OCI-M2 (cell line): ENCODE measurements around the gene SUPT3H.

Source experiments
- DNase-seq: peaks from one replicate; lab custom pipeline; 2025; ENCODE audit not compliant: unreplicated experiment; lab: John Stamatoyannopoulos, UW

The SUPT3H gene

DNA sequence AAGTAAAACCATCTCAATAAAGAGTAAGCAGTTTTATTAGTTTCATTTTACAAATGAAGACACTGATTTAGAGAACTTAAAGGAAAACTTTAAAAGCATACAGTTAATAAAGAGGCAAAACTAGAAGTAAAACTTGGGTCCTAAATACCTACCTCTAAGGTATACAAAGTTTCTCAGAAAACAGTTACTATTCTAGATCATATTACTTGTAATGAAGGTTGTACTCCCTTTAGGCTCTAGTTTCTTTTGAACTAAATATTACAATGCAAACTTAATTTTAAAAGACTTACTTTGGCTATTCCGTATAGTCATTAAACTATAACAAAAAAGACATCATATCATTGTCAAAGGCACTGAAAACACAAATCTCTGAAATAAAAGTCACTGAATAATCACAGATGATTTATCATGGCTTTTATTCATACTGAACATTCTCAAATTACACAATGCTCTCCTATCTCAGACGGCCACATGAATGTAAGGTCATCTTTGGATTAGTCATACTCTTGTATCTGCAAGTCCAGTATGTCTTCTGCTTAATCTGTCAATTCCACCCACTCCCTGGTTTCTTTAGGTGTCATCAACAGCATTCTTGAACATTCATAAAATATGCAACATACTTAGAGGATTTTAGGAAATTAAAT is 411.2 kb downstream of the SUPT3H start:
- DNase-seq: peak; percentile 11

DNA sequence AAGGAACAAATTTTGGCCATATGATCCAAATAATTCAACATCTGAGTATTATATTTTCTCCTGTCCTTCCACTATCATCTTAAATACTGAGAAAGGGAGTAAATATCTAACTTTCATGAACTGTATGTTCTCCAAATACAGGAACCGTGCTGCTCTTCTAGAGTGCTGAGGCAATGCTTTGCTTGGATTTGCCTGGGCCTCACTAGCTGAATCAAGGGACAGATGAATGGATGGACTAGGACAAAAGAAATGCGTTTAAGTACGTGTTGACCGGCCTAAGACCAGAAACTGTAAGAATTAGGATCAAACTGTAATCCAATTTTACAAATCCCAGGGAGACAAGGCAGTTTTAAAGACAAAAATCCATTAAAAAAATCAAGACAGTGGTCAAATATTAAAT is 412.0 kb downstream of the SUPT3H start:
- no peak for DNase-seq

DNA sequence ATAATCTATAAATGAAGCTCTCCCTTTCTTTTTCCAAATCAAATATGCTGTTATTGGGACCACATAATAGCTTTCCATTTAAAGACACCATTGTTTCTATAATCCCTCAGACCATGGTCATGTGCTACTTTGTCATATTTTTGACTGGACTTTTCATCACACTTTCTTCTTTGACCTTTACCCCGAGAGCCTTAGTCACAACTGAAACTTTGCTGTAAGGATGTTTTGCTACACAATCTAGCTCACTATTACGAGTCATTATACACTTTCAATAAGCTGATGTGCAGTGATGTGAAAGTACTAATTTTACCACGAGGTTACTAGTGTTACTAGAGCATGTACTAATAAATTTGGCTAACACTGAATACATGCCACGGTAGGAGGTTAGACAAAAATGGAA is 416.8 kb downstream of the SUPT3H start:
- no peak for DNase-seq

DNA sequence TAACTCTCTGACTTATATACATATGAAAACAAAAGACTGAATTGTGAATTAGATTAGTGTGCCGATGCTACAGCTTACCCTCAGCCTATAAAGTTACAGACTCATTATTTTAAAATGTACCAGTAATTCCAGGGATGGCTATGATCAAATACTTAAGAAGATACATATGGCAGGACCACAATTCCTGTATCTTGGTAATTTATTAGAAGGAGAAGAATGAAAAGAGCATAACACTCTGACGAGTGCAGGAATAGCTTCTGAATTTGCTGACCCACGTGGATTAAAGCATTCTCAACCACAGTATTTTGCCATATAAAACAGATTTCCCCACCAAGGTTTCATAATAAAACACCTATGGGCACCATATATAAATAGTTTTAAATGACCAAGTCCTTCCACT is 418.1 kb downstream of the SUPT3H start:
- DNase-seq: no peak

DNA sequence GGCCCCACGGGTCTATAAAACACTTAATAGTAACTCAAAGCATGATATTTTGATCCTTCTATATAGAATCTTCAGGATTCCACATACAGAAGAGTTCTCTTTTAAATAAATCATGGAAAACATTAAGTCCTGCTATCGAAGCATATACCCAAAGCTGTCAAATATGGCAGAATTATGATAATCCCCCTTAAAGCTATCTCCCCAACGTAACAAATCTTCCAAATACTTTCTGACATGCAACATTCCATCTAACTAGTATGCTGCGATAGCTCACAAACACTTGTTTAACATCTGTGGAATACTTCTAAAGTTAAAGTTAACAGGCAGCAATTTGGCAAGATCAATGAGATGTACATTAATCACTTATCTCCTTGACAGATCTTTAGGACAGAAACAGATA is 420.6 kb downstream of the SUPT3H start:
- DNase-seq: no peak

DNA sequence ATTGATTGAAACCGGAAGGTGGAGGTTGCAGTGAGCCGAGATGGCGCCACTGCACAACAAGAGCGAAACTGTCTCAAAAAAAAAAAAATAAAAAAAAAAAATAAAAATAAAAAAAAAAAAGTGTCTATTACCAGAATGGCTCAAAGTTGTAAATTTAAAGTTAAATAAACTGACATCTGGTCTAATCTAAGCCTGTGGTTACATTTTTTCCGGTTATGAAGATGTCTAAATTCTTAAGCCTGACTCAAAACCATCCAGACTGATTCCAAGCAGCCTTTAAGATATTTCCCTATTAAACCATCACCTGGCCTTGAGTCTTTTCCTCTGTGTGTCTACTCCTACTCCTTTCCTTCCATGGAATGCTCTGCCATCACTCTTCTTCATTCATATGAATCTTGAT is 421.3 kb downstream of the SUPT3H start:
- no peak for DNase-seq

DNA sequence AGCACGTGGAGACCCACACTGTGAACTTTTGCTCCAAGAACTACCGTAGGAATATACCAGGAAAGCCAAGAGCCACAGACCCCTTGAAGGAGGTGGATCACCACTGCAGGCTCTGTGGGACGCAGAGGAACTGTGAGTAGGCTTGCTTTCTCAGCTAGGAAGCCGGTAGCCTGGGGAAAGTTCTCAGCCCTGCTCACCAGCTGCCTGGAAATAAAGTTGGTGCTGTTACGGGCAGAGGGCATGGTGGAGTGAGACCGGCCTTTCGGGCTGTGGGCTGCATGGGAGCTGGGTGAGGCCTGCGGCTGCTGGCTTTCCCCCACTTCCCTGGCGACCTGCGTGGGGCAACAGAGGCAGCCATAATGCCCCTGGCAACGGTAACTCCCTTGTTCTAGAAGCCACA is 422.6 kb downstream of the SUPT3H start:
- DNase-seq: no peak

DNA sequence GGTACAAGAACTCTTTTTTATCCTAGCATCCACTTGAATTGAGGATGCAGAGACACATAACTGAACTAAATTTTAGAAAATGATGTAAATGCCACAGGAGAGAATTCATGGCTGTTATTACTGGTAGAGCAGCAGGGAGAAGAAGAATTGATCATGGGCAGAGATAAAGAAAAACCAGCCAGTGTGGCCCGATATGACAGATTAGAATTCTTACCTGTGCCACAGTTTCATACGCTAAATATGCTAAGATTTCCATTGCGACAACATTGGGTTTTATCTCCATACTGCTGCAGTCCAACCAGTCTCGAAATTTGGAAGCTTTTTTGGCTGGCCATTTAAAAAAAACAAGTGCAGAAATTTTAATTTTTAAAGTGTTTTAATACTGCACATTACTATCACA is 423.5 kb downstream of the SUPT3H start:
- DNase-seq: no peak

DNA sequence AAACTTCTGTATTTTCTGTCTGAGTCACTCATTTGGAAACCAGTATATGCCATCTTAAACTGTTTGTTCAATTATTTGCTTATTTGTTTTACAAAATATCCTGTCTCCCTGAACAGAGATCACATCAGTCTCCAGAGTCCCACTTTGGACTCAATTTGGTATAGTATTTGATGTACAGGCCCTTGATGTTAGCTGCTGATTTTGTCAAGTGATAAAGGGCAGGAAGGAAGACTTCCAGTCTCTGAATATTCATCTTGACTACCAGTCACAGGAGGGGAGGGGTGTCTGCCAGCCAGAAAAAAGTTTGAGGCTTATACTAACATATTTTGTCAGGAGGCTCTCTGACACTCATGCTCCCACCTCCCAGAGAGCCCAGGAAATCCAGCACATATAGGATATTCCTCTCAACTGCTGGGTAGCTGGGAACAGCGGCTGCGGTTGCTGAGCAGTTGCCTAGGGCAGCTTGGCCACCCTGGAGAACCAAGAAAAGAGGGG is 426.4 kb downstream of the SUPT3H start:
- DNase-seq: no peak

DNA sequence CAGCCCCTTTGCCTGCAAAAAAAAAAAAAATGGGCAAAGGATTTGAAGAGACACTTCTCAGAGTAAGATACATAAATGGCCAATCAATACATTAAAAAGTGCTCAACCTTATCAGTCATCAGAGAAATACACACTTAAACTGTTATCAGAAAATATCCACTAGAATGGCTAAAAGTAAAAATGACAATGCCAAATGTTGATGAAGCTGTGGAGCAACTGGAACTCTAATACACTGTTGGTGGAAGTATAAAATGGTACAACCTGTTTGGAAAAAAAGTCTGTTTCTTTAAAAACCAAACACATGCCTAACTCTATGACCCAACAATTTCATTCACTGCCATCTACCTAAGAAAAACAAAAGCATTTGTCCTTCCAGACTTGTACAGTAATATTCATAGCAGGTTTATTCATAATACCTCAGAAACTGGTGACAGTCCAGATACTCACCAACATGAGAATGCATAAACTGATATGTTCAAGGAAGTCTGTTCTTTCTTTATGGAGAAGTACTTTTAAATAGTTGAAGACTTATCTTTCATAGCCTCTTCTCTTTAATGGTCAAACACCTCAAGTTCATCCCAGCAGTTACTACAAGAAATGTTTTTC is 428.0 kb downstream of the SUPT3H start:
- no peak for DNase-seq

DNA sequence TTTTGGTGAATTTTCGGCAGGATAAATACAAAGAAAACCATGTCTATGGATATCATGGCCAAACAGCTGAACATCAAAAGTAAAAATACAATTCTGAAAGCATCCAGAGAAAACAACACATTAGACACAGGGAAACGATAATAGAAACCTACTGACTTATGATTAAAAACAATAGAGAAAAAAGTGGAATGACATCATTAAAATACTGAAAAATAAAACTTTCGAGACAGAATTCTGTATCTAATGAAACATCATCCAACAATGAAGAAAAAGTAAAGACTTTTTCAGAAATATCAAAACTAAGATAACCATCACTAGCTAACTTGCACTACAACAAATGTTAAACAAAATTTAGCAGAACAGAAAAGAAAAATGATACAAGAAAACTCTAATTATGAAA is 434.2 kb downstream of the SUPT3H start:
- DNase-seq: no peak

DNA sequence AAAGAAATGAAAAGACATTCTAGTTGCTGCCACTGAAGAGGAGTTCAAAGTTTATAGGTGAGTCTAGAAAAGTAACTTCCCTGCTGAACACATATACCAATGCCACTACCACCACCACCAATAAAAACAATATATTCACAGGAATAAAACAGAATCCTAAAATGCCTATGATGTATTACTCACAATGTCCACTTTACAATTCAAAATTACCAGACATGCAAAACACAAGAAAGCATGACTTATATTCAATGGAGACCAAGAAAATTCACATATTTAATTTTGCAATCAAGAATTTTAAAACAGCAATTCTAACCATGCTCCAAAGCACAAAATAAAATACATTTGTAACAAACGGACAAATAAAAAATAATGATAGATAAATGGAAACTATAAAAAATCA is 434.9 kb downstream of the SUPT3H start:
- DNase-seq: no peak

DNA sequence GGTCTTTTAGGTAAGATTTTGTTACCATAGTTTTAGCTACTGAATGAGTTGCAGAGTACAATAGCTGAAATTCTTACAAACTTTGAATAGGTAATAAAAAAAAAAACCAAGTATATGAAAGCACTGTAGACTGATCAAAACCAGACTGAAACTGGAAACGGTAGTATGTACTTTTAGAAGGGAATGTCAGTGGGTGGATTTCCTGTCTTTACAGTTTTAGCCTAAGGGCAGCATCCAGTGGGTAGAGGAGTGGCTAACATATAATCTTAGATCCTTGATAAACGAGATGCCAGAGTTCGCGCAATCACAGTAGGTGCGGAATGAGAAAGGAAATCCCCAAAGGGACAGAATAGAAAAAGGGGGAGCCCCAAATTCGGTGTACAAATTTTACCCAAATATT is 435.5 kb downstream of the SUPT3H start:
- DNase-seq: no peak

DNA sequence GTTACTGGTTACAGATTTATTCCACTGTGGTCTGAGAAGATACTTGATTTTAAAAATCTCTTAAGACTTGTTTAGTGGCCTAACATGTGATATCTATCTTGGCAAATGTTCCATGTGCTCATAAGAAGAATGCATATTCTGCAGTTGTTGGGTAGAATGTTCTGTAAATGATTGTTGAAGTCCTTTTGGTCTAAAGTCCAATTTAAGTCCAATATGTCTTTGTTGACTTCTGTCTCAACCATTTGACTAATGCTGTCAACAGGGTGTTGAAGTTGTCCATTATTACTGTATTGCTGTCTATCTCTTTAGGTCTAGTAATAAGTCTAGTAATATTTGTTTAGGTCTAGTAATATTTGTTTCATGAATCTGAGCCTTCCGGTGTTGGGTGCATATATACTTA is 437.4 kb downstream of the SUPT3H start:
- no peak for DNase-seq

DNA sequence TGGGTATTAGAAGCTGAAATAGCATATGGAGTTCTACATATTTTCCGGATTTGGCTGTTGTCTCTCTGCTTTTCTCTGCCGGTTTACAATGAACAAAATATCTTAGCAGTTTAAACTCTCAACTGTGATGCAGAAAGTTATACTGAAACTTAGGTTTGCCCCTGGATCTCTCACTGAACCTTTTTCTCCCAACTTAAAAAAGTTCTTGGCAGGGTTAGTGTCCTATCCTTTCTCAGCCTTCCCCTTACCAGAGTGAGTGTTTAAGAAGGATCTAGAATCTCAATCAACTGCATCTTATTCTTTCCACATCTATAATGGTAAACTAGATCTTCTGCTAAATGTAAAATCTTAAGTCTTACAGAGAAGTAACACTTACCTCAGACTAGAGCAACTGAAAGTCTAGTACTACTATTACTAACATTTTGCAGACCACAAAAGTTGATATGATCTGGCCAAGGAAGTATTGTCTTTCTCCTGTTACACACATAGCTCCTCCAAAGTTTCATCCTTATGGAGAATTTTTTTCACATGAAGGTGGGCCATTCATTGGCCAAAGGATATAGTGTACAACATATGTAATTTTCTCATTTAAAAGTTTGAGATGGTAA is 441.9 kb downstream of the SUPT3H start:
- no peak for DNase-seq

DNA sequence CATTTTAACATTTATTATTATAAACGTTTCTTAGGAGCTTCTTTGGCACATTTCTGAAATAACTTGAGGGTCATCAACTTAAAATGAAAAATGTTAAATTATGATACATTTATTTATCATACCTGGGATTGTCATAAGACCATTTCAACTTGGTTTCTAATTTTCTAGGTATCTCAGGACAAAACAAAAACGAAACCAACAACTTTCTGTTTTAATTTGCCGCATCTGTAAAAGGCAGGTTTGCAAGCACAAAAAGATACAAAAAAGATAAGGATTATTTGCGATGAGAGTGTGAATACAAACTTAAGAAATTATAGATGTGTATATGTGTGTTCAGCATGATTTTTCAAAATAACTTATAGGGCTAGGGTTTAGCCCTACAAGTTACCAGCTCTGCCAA is 444.6 kb downstream of the SUPT3H start:
- no peak for DNase-seq

DNA sequence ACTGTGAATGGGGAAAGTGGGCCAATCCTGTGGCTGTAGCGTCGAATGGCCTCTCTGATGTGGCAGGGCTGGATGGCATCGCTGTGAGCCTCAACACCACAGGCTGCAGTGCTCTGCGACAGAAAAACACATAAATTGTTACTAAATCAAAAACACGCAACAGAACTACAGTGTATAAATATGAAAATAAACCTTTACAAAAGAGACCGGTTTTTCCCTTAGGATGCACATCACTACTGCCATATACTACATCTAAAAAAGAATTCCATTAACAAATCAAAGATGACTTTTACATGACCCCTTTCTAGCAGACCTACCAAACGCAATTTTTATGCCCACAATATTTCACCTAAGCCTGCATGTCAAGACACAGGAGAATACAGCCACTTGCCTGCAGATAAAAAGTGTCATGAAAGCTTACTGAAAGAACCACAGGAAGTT is 445.1 kb downstream of the SUPT3H start:
- no peak for DNase-seq

DNA sequence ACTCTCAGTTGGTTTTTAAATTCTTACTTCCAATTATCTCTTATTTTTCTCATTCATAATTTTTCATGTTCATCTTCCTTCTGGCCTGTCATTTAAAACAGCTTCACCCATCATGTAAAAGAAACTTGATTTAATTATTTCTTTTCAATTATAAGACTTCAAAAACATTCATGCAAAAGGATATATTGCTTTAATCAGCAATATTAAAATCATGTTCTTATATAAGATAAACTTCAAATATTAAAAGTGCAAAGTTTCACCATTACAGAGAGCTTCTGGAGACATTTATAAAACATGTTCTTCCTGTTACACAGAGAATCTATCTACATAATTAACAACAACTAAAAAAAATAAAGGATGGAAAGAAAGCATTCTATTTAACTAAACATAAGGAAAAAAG is 446.3 kb downstream of the SUPT3H start:
- DNase-seq: no peak

DNA sequence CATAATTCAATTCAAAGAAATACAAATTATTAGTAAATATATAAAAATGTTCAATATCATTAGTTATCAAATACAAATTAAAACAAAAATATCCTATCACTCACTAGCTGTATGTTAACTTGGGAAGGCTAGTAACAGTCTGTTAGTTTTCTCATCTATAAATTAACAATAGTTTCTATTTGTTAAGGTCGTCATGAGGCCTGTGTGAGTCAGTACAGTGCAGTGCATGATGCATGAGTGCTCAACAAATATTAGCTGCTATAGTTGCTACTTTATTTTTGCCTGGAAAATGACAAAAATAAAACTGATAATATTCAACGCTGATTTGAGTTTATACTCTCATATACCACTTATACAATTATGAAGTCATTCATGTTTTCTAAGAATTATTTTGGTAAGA is 451.2 kb downstream of the SUPT3H start:
- no peak for DNase-seq

DNA sequence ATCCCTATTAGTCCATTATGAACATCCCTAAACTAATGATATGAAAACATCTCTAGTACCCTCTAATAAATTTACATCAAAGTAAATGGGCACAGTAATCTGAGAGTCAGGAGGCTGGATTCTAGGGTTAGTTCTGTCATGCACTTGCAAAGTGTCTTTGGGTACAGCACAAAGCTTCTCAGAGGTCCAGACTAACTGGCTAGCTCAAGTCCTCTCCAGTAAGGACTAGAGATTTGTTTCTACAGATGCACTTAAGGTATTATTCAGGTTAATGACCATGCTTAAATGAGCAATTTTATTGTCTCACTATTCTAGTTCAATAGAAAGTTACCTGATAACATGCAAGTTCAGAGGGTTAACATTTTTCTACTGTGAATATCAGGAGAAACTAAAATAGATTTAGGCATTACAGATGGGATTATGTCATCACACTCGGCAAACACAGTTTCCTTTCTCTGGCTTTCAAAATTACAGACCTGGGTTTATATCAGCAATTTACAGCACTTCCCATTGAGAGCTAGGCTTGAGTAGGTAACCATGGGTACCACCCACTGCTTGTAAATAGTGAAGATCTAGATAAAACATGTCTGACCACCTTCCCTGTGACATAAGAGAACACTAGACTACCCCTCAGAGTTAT is 452.5 kb downstream of the SUPT3H start:
- peak; percentile 52 for DNase-seq

DNA sequence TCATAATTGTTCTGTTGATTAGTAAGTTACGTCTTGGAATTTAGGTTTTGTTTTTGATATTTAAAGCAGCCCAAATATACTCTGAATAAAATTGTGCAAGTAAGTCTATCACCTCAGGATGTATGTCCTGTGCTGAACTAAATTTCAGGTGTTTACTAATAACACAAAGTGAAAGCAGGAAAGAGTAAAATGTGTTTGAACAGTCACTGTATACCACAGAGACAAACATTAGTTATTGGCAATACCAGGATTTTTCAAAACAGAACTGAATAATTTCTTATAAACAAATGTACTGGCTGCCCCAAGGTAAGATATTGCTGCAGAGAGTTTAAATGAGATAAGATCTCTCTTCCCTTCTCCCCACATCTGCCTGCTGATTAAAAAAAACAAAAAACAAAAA is 454.3 kb downstream of the SUPT3H start:
- DNase-seq: no peak

DNA sequence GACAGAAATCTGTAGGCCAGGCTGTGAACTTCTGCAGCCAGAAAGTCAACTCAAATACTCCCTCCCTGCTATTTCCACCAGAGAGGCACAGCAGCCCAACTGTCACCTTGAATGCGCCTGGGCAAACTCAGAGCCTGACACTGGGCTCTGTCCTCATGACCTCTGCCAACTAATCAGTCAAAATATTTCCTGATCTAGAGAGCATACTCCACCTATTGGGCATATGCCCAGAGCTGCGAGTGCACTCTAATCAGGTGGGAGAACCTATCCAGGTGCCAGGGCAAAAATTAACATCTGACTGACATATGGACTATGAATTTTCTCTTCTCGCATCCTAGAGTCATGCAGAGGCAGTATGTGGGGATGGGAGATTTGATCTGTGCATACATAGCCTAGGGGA is 455.9 kb downstream of the SUPT3H start:
- no peak for DNase-seq
